GM12891 (cell line): Measurements from ENCODE around the gene CCBE1.
"Not testable (repeated sequence)": the region's sequence is repeated elsewhere in the genome, so short reads cannot be mapped to it uniquely, and the experiment has no call there.

Source experiments
- DNase-seq: peaks from one replicate; pipeline ENCODE4 v3.0.0; 2011; ENCODE audit warnings: low spot score; ENCODE audit not compliant: insufficient read length
- FAIRE-seq: peaks from 2 replicates; lab custom pipeline; 2011; peaks lifted over from hg19 to GRCh38; lab: Jason Lieb, UNC
- PAX5 ChIP-seq: IDR thresholded peaks from 2 replicates; pipeline ENCODE4 v1.6.1; 2011; ENCODE audit warnings: low read length, moderate library complexity, mild to moderate bottlenecking; ENCODE audit not compliant: insufficient read depth, severe bottlenecking
- POLR2A ChIP-seq: IDR thresholded peaks from 2 replicates; pipeline ENCODE4 v1.6.1; 2011; ENCODE audit warnings: low read depth, low read length, control low read depth
- POLR2AphosphoS5 ChIP-seq: IDR thresholded peaks from 2 replicates; pipeline ENCODE4 v1.6.1; 2011; ENCODE audit warnings: low read depth, low read length, control low read depth
- POU2F2 ChIP-seq: IDR thresholded peaks from 2 replicates; pipeline ENCODE4 v1.6.1; 2011; ENCODE audit warnings: low read depth, mild to moderate bottlenecking, control low read depth, low read length, moderate library complexity
- SPI1 ChIP-seq: IDR thresholded peaks from 2 replicates; pipeline ENCODE4 v1.6.1; 2011; ENCODE audit warnings: low read depth, low read length, control low read depth
- TAF1 ChIP-seq: IDR thresholded peaks from 2 replicates; pipeline ENCODE4 v1.6.1; 2011; ENCODE audit warnings: low read depth, low read length, control low read depth

Gene CCBE1

GRCh38 chr18:59669872-59670657 is 27.2 kb downstream of the CCBE1 start:
- TF ChIP-seq PAX5 (no peak), SPI1 (no peak), POLR2AphosphoS5 (no peak), POU2F2 (no peak), POLR2A (no peak), TAF1 (no peak)
- DNase-seq (no peak), FAIRE-seq (no peak)

- FAIRE-seq = no peak
- no peak for TF ChIP-seq PAX5
- TF ChIP-seq SPI1 = no peak
- no peak for TF ChIP-seq POU2F2
- TF ChIP-seq TAF1 = no peak
- TF ChIP-seq POLR2A = no peak
- TF ChIP-seq POLR2AphosphoS5 = no peak
- no peak for DNase-seq
Observed at GRCh38 chr18:59667488-59667887, 29.7 kb downstream of the CCBE1 start.

GRCh38 chr18:59666007-59666402 is 31.2 kb downstream of the CCBE1 start:
- not testable (repeated sequence) for DNase-seq, FAIRE-seq

GRCh38 chr18:59665057-59666006 is 31.9 kb downstream of the CCBE1 start:
- DNase-seq (no peak), FAIRE-seq (no peak)
- no peak for TF ChIP-seq POLR2AphosphoS5
- TF ChIP-seq POU2F2 = no peak
- TF ChIP-seq TAF1 = no peak
- TF ChIP-seq PAX5 = no peak
- TF ChIP-seq SPI1 = no peak
- no peak for TF ChIP-seq POLR2A

- TF ChIP-seq POLR2AphosphoS5 = no peak
- no peak for TF ChIP-seq SPI1
- TF ChIP-seq PAX5 = no peak
- TF ChIP-seq POU2F2 = no peak
- no peak for TF ChIP-seq POLR2A
- no peak for TF ChIP-seq TAF1
- no peak for DNase-seq
- no peak for FAIRE-seq
Observed at GRCh38 chr18:59664329-59664728, 32.9 kb downstream of the CCBE1 start.

- DNase-seq (no peak), FAIRE-seq (no peak)
- no peak for TF ChIP-seq POU2F2
- no peak for TF ChIP-seq TAF1
- TF ChIP-seq POLR2A = no peak
- TF ChIP-seq POLR2AphosphoS5 = no peak
- TF ChIP-seq PAX5 = no peak
- TF ChIP-seq SPI1 = no peak
Observed at GRCh38 chr18:59663096-59663495, 34.1 kb downstream of the CCBE1 start.

GRCh38 chr18:59661891-59662701 is 35.1 kb downstream of the CCBE1 start:
- DNase-seq (no peak), FAIRE-seq (no peak)
- TF ChIP-seq POLR2A (no peak), POU2F2 (no peak), POLR2AphosphoS5 (no peak), PAX5 (no peak), SPI1 (no peak), TAF1 (no peak)

GRCh38 chr18:59660786-59661743 is 36.2 kb downstream of the CCBE1 start:
- TF ChIP-seq POLR2A (no peak), POU2F2 (no peak), SPI1 (no peak), PAX5 (no peak), POLR2AphosphoS5 (no peak), TAF1 (no peak)
- DNase-seq (no peak), FAIRE-seq (no peak)
